Measurements from ENCODE around the gene MAP1LC3B.

MAP1LC3B gene

DNA sequence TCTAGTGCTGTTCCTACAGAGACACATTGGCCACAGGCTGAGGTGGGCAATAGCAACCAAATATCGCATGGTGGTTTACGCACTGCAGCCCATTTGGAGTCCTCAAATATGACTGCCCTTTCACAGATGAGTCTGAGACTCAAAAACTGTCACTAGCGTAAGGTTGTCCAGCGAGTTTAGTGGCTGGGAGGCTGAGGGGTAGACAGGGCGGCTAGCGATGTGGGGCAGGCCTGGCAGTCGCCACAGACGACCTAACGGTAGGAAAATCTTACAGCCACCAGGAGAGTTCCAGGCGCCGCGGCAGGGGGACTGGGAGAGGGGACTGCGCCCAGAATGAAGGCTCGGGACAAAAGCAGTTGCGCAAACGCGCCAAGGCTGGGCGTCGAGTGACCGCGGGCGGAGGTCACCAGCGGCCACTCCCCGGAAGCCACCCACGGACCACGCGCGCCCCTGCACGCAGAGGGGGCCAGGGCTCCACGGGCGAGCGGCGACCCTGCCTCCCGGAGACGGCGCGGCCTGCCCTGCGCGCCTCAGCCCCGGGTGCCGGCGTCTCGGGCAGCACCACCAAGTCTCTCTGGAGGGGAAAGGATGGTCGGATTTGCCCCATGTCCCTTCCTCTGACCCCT is 699 bp upstream of the MAP1LC3B start:
- DNase-seq (ENCODE audit: low spot score), result no peak
- no peak for TF ChIP-seq CTCF (IDR thresholded peaks at IDR 0.05; ENCODE audit: extremely low read depth, missing control alignments)

DNA sequence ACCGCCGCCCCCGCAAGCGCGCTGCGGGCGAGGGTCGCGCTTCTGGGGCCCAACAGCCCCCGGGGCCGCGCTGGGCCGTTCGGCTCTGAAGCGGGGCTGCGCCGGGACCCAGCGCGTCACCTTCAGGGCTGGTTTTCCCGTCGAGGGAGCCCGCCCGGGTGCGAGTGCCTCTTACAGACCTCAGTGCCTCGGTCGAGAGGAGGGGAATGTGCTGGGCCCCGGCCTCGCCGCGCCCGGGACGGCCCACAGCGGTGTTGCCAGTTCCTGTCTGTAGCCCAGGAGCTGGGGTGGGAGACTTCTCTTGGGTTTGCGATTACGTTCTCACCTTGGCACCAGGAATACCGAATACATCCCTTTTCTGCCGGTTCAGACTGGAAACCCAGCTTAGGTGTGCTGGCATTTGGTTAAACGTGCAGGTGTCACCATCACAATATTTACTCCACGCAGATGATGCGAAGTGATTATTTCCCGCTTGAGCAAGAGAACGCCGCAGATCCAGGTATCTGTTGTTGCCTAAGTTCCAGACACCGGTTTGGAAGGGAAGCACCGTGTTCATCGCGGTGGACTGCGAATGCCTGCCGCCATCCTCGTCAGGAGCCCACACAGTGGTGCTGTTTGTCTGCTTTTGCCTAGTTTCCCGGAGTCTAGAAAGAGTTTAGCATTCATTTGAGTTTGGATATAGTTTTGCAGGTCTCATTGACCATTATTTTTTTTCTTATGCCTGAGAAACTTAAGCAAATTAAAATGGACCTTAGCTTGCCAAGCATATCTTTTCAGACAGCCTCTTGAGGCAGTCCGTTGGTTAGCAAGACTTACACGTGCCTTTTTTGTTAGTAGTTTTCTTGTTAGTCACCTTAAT is 914 bp downstream of the MAP1LC3B start:
- TF ChIP-seq CTCF (IDR thresholded peaks at IDR 0.05; ENCODE audit: extremely low read depth, missing control alignments), result no peak
- DNase-seq (ENCODE audit: low spot score), result peak; percentile 49

GRCh38 chr16:87393680-87394055 is 1.5 kb downstream of the MAP1LC3B start:
- no peak for DNase-seq (ENCODE audit: low spot score)

DNA sequence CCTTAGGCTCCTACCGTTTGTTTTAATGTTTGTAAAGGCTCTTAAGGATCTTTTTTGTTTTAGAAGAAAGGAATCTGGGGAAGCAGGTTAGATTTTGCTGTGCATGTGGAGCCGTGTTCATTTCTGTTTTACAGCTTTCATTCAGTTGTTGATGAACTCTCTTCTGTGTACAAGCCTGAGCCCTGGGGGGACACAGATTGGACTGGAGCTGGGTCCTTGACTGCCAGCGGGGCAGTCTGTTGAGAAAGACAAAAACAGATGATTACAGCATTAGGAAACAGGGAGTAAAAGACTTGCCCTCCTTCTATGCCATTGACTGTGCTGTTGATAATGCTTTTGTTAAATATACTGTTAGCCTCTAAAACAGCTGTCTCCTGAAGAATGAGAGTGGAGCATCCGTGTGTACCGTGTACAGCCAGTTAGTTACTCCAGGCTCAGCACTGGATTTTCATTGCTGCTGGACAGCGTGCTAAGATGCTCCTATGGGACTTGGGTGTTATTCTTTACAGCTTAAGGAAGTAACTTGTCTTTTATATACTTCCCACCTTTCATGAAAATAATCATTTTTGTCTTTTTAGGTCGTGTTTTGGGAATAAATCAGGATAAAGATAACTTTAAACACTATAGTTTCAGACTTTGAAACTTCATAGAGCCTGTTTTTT is 3.2 kb downstream of the MAP1LC3B start:
- DNase-seq (ENCODE audit: low spot score), result no peak
- TF ChIP-seq CTCF (IDR thresholded peaks at IDR 0.05; ENCODE audit: extremely low read depth, missing control alignments), result no peak

More at GRCh38 chr16:87393680-87394055, 1.5 kb downstream of the MAP1LC3B start:
- no peak for TF ChIP-seq CTCF (IDR thresholded peaks at IDR 0.05; ENCODE audit: extremely low read depth, missing control alignments)

DNA sequence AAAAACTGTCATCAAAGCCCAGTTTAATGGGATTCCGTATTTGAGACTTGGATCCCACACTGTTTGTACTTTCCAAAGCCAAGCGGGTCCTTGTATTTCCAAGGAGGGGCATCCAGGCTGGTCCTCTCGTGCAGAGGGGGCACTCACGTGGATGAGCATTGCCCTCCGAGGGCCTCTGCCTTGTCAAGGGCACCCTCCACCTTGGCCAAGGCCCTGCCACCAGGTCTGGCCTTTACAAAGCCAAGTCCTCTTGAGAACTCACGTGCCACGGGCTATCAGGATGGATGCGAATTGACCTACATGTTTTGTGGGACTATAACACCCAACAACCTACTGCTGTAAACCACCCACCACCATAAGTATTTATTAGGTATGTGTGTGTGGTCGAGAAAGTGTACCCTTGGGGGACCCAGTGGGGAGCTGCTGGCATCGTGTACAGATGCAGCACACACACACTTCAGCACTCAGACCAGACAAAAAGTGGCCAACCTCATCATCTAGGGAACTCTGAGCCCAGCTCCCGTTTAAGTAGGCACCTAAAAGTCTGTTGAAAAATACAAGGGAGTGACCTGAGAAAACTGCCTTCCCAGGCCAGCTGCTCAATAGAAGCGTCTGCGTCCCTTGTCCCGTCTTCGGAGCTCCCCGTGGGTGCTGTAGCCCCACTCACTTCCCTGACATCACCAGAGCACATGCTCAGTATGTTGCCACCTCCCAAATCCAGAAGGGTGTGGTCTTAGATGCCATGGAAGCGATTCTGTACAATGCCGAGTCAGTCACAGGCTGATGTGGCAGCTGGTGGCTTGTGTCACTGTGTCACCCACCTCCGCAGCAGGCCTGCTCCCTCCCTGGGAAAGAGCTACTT is 12.9 kb downstream of the MAP1LC3B start:
- DNase-seq (ENCODE audit: low spot score), result no peak
- no peak for TF ChIP-seq CTCF (IDR thresholded peaks at IDR 0.05; ENCODE audit: extremely low read depth, missing control alignments)

- no peak for TF ChIP-seq CTCF (IDR thresholded peaks at IDR 0.05; ENCODE audit: extremely low read depth, missing control alignments)
- DNase-seq (ENCODE audit: low spot score), result no peak
Measured at GRCh38 chr16:87406495-87407088, 14.5 kb downstream of the MAP1LC3B start.

Measured in GM20000 (cell line).